ENCODE data around the gene MDGA2.

The MDGA2 gene

DNA sequence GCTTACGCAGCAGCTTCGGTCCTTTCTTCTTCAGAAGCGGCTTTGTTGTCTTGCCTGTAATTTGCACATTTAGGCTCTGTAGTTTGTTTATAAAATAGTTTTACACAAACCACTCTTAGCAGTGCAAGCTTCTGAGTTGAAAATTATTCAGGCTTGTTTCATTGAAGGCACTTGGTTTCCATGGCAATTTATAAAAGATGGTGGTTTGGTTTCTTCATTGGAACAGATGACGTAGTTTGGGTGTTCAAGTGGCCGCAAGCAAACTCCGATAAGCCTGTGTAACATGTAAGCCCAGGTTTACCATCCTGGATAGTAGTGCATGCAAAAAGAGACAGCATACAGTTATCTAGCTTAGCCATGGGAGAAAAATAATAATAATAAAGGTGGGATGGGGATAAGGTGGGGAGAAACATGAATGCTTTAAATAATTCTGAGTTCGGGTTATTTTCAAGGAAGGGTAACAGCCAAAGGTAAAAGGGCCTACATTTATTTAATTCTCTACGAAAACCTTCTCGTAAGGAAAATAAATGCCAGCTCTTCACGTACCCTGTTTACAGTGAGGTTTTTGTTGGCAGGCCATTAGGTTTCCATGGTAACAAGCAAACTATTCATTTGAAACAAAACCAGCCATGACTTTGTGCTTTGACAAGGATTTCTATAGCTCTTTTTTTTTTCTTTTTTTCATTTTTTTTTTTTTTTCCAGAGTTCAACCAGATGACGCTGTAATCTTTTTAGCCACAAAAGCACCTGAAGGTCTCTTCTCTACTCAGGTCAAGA is 834.3 kb downstream of the MDGA2 start:
- no peak for DNase-seq

DNA sequence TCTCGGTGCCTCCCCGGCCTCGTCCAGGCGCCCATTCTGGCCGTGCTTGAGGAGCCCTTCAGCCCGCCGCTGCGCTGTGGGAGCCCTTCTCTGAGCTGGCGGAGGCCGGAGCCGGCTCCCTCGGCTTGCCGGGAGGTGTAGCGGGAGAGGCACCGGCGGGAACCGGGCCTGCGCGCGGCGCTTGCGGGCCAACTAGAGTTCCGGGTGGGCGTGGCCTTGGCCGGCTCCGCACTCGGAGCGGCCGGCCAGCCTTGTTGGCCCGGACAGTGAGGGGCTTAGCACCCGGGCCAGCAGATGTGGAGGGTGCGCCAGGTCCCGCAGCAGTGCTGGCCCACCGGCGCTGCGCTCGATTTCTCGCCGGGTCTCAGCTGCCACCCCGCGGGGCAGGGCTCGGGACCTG is 855.1 kb downstream of the MDGA2 start:
- no peak for DNase-seq

DNA sequence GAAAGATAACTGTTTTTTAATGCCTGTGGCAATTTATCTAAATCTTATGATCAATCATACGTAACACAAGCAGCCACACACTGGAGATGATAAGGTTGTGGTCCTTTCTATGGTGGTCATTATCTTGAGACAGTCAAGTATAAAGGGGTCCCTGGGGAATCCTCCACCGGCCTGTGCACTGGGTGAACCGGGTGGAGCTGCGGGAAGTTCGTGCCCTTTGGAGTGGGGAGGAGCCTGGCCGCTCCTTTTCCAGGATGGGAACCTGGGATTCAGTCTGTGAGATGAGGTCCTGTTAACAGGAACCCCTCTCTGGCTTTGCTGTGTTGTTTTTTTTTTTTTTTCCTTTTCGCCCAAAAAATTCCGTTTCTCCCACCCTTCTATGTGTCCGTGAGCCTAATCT is 856.3 kb downstream of the MDGA2 start:
- DNase-seq, result no peak

DNA sequence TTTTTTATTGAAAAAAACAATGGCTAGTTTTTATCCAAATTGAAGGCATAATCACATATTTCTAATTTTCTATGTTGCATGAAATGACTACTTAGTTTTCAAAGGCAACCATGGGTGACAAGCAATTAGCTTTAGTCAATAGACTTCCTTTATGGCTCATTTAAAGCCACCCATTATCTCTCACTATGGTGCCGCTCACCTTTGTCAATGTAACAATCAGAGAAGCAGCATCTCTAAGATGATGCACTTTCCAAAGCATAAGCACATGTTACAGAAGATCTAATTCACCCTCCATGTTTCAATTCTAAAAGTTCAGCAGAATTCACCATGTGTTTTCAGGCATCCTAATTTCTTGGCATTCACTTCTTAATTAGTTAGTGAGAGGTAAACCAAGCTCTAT is 857.3 kb downstream of the MDGA2 start:
- DNase-seq, result no peak

DNA sequence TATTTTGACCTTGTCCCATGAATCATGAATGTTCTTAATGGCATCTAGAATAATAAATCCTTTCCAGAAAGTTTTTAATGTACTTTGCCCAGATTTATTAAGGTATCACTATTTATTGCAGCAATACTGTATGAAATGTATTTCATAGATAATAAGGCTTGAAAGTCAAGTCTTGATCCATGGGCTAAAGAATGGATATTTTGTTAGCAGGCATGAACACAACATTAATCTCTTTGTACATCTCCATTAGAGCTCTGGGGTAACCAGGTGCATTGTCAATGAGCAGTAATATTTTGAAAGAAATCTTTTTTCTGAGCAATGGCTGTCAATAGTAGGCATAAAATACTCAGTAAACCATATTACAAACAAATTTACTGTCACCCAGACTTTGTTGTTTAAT is 882.3 kb downstream of the MDGA2 start:
- DNase-seq, result no peak
